GM13977 (cell line): ENCODE measurements around the gene EEFSEC.
A peak's percentile ranks its signal among the peaks of the same experiment; 100 is the strongest.

Source experiments
- DNase-seq: peaks from one replicate; pipeline ENCODE4 v3.0.0; 2012; ENCODE audit warnings: low spot score
- CTCF ChIP-seq: IDR thresholded peaks from 2 replicates; pipeline ENCODE4 v1.5.1; 2012; ENCODE audit warnings: mild to moderate bottlenecking, control low read depth; ENCODE audit not compliant: insufficient read depth; ENCODE audit errors: extremely low read depth, missing control alignments
- in situ Hi-C: fragments of 300-500 bp; cut with MboI; formaldehyde crosslinking; loops from one replicate; pipeline ENCODE4 v1.12.0; 2022; ENCODE audit warnings: low sequenced_read_pairs, low pct_unique_long_range_greater_than_20kb, mixed read lengths, inconsistent platforms; ENCODE audit not compliant: unreplicated experiment

The EEFSEC gene

DNA sequence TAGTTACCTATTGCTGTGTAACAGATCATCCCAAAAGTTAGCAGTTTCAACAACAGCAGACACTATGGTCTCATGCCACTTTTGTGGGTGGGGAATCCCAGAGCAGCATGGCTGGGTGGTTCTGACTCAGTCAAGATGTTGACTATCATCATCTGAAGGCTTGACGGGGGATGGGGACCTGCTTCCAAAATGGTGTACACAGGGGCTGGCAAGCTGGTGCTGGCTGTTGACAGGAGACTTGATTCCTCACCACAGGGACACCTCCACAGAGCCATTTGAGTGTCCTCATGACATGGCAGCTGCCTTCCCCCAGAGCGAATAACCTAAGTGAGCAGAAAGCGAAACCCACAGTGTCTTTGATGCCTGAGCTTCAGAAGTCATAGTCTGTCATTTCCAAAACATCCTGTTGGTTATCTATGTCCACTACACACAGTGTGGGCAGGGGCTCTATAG is 294.3 kb downstream of the EEFSEC start:
- in situ Hi-C loops, result no loop called here
- peak; percentile 74 for DNase-seq
- TF ChIP-seq CTCF, result no peak

DNA sequence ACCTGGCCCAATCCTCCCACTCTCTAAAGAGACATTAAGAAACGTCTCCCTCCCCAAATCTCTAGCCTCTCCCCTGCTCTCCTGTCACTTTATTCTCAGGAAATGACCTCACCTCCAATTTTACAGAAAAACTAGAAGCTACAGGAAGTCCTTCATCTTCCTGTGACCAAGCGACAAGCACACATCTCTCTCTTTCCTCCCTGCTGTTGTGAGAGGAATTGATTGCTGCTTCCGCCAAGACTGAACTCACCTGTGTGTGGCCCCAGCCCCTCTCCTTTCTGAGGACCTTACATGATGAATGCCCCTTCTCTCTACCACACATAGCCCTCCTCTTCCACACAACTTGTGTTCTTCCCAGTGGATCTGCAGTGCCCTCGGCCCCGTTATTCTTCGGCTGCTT is 295.2 kb downstream of the EEFSEC start:
- in situ Hi-C loops, result no loop called here
- DNase-seq, result no peak
- TF ChIP-seq CTCF, result no peak

- in situ Hi-C loops, result no loop called here
- TF ChIP-seq CTCF, result no peak
- no peak for DNase-seq
Observed at GRCh38 chr3:128449111-128449638, 295.9 kb downstream of the EEFSEC start.

- in situ Hi-C loops, result no loop called here
- DNase-seq, result no peak
- no peak for TF ChIP-seq CTCF
Observed at GRCh38 chr3:128452120-128452519, 298.8 kb downstream of the EEFSEC start.

- in situ Hi-C loops, result no loop called here
- DNase-seq, result no peak
- TF ChIP-seq CTCF, result no peak
Observed at GRCh38 chr3:128452678-128453275, 299.5 kb downstream of the EEFSEC start.

DNA sequence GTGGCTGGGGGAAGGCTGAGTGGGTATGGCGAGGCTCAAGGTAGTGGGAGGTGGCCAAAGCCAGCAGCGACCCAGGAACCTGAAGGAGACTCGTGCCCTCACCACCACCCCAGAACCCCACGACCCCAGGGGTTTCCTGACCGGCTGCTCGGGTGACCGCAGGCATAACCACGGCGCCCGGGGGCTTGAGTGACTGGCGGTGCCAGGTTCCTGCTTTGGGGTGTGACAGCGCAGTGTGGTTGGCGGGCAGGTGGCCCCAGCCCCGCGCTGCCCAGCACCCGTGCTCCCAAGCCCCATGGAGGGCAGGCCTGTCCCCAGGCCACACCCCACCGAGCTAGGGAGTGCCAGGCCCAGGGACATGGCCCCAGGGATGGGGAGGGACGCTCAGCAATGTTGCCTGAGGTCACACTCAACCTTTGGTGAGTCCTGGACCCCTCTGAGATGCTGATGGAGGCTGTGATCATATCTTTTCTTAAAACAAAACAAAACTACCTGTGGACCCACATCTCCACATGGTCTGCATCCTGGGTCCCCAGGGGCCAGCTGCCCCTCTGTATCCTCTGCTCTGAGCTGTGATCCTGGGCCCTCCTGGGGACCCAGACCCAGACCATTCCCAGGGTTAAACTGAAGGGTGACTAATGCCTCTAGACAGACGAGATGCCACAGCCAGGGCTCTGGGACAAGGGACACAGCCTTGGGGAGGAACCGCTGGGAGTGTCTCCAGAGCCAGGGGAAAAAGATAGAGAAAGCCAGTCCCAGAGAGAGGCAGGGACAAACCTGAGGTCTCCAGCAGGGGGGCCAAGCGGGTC is 300.4 kb downstream of the EEFSEC start:
- no peak for DNase-seq
- in situ Hi-C loops, result no loop called here
- TF ChIP-seq CTCF, result no peak
